CD8-positive, alpha-beta memory T cell (primary cell): ENCODE data around the gene RPS6KL1. TPM values are rescaled to one million over a fixed set of nuclear protein-coding genes. Genes with fewer than 3 reads are reported as not detected.

Experiments
- CTCF ChIA-PET: fragments of 350-600 bp; sonication (Branson Sonifier 250); formaldehyde crosslinking; loops from one replicate; lab custom pipeline; 2021; ENCODE audit warnings: antibody characterized with exemption; lab: Charles Lee
- POLR2A ChIA-PET: fragments of 350-600 bp; sonication (Branson Sonifier 250); formaldehyde crosslinking; loops from one replicate; lab custom pipeline; 2021; ENCODE audit warnings: antibody characterized with exemption; lab: Charles Lee
- DNase-seq, 5 donors: peaks; one replicate each; pipeline versions ENCODE4 v3.0.0 to v3.0.0-alpha.2; 2020 to 2022; ENCODE audit warnings: mixed read lengths in 1 of 5
- H3K27ac ChIP-seq: one replicate; pipeline ENCODE4 v1.7.0; 2013; ENCODE audit warnings: low read depth, mild to moderate bottlenecking, low read length, moderate library complexity
- H3K27me3 ChIP-seq: 2 replicates; pipeline ENCODE4 v1.7.0; 2013; ENCODE audit warnings: low read length, mild to moderate bottlenecking; ENCODE audit not compliant: insufficient read depth, poor library complexity, severe bottlenecking
- H3K36me3 ChIP-seq: 2 replicates; pipeline ENCODE4 v1.7.0; 2013; ENCODE audit warnings: mild to moderate bottlenecking, low read length, moderate library complexity; ENCODE audit not compliant: insufficient read depth
- H3K4me1 ChIP-seq: 2 replicates; pipeline ENCODE4 v1.7.0; 2013; ENCODE audit warnings: mild to moderate bottlenecking, low read length, moderate library complexity; ENCODE audit not compliant: insufficient read depth
- H3K4me3 ChIP-seq: 2 replicates; pipeline ENCODE4 v1.7.0; 2013; ENCODE audit warnings: mild to moderate bottlenecking, low read length
- H3K9me3 ChIP-seq: 2 replicates; pipeline ENCODE4 v1.7.0; 2013; ENCODE audit warnings: mild to moderate bottlenecking, low read length
- H3K27ac Mint-ChIP-seq, 8 donors: one replicate each; pipeline ENCODE4 v1.8.0; 2020 to 2021; ENCODE audit warnings: mixed read lengths in 8 of 8, mild to moderate bottlenecking in 6 of 8, inconsistent platforms in 3 of 8, moderate library complexity in 3 of 8
- H3K27me3 Mint-ChIP-seq, 2 donors: one replicate each; pipeline ENCODE4 v1.8.0; 2020 to 2021; ENCODE audit warnings: mixed read lengths in 2 of 2, mild to moderate bottlenecking in 1 of 2, moderate library complexity in 1 of 2
- H3K36me3 Mint-ChIP-seq, 3 donors: one replicate each; pipeline ENCODE4 v1.8.0; 2020 to 2021; ENCODE audit warnings: mixed read lengths in 3 of 3, inconsistent platforms in 1 of 3, mild to moderate bottlenecking in 1 of 3
- H3K4me1 Mint-ChIP-seq, 3 donors: one replicate each; pipeline ENCODE4 v1.8.0; 2020 to 2021; ENCODE audit warnings: mixed read lengths in 3 of 3, inconsistent platforms in 1 of 3, mild to moderate bottlenecking in 1 of 3
- H3K4me3 Mint-ChIP-seq, 7 donors: one replicate each; pipeline ENCODE4 v1.8.0; 2020 to 2021; ENCODE audit warnings: mixed read lengths in 7 of 7, mild to moderate bottlenecking in 6 of 7, moderate library complexity in 4 of 7, inconsistent platforms in 2 of 7
- H3K9me3 Mint-ChIP-seq, 5 donors: one replicate each; pipeline ENCODE4 v1.8.0; 2020 to 2022; ENCODE audit warnings: mixed read lengths in 5 of 5, mild to moderate bottlenecking in 3 of 5, moderate library complexity in 2 of 5, inconsistent platforms in 1 of 5
- polyA plus RNA-seq: library from polyadenylated mRNA; unstranded; fragments of 300-500 nt; fragmentation: Illumina TruSeq; gene quantifications from one replicate; pipeline ENCODE4 v1.2.3, GENCODE V29; 2021
- total RNA-seq, 2 experiments: library from RNA; stranded (reverse); gene quantifications; one replicate each; pipeline ENCODE4 v1.2.3, GENCODE V29; 2021

The RPS6KL1 gene
- total and polyA plus RNA-seq, 3 experiments from 2014 or later: 4.8 to 5.0 TPM; not detected in 1

DNA sequence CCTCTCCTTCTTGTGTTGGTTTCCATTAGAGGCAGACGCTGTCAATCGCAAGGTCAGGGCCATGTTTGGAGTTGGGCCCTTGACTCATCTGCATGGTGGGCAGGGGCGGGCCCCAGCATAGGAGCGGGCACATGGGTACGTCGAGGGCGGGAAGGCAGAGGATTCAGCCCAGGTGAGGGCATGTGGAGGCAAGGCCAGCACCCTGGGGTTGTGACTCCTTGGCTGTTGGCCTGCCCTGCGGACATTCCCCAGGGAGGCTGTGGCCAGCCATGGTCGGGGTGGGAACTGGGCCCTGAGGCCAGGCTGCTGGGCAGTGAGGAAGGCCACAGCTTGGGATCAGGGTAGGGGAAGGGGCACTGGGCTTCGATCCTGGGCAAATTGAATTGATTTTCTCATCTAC, 10.3 kb downstream of the RPS6KL1 start:
- Mint-ChIP-seq H3K27ac (no peak overlapping the region), H3K9me3 (no peaks in the 10 kb centered on the region), H3K4me3 (no peak overlapping the region), H3K4me1 (no peaks in the 10 kb centered on the region), H3K36me3 (no peaks in the 10 kb centered on the region), H3K27me3 (no peaks in the 10 kb centered on the region)
- Histone ChIP-seq H3K9me3 (no peaks in the 10 kb centered on the region), H3K27ac (no peak overlapping the region), H3K4me1 (no peaks in the 10 kb centered on the region), H3K27me3 (no peaks in the 10 kb centered on the region), H3K4me3 (no peak overlapping the region), H3K36me3 (no peaks in the 10 kb centered on the region)
- no peak for DNase-seq
- CTCF ChIA-PET: interaction anchor here (1.5 to 10.6 kb wide), 2 partner anchors 54 to 175 kb away, joined by 3 to 334 read pairs; no protein-coding TSS in a partner anchor
- POLR2A ChIA-PET: no interaction called here

DNA sequence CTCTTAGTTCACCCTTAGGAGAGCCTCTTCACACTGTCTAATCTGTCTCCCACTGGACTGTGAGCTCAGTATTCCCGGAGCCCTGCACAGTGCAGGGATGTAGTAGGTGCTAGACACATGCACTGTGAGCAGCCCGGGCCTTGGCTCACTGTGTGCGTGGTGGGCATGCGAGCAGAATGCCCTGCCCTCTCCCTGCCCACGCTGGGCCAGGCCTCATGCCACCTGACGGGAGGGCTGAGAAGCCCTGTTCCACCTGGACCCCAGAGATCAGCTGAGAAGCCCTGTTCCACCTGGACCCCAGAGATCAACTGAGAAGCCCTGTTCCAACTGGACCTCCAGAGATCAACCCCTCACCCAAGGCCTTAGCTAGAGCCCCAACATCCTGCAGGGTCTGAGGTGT, 10.9 kb downstream of the RPS6KL1 start:
- CTCF ChIA-PET: interaction anchor here (1.5 to 10.6 kb wide), 3 partner anchors 10 to 176 kb away, joined by 3 to 334 read pairs (median 3); partner anchors contain the start of gene RPS6KL1
- no peak overlapping the region for H3K27ac Mint-ChIP-seq

DNA sequence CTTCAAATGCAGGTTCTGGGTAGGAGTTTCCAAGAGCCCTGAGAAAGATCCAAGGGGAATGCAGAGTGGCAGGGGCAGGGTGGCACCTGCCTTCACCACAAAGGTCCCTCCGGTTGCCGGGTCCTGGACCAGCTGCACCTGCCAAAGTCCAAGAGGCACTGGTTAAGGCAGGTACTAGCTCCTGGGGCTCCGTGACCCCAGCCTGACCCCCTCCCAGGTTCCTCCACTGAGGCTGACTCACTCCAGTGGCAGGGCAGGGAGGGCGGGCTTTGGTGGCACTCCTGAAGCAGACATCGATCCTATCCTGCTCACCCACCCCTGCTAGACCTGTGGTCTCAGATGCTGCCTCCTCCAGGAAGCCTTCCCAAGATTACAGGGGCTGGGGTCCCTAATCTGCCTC, 11.4 kb downstream of the RPS6KL1 start:
- H3K4me3 ChIP-seq: no peak overlapping the region
- no peak overlapping the region for H3K4me3 Mint-ChIP-seq
- no peaks in the 10 kb centered on the region for H3K36me3 ChIP-seq
- ChIA-PET CTCF (interaction anchor here (1.5 to 10.6 kb wide), 3 partner anchors 11 to 176 kb away, joined by 3 to 334 read pairs (median 3); partner anchors contain the start of gene RPS6KL1), POLR2A (no interaction called here)
- no peaks in the 10 kb centered on the region for H3K36me3 Mint-ChIP-seq
- no peak for DNase-seq
- H3K27ac Mint-ChIP-seq: peak overlapping the region in 2 of 8 donors; percentile 41 to 51
- no peaks in the 10 kb centered on the region for H3K4me1 ChIP-seq
- no peaks in the 10 kb centered on the region for H3K9me3 Mint-ChIP-seq
- no peak overlapping the region for H3K27ac ChIP-seq
- no peaks in the 10 kb centered on the region for H3K27me3 ChIP-seq
- peaks cover 0 to 2% (median 0%) of the 10 kb centered on the region in 3 donors for H3K4me1 Mint-ChIP-seq
- H3K27me3 Mint-ChIP-seq: no peaks in the 10 kb centered on the region
- H3K9me3 ChIP-seq: no peaks in the 10 kb centered on the region

More for the DNA sequence above, 10.9 kb downstream of the RPS6KL1 start:
- Histone ChIP-seq H3K27ac (no peak overlapping the region), H3K4me1 (no peaks in the 10 kb centered on the region), H3K4me3 (no peak overlapping the region), H3K9me3 (no peaks in the 10 kb centered on the region), H3K36me3 (no peaks in the 10 kb centered on the region), H3K27me3 (no peaks in the 10 kb centered on the region)
- H3K9me3 Mint-ChIP-seq: no peaks in the 10 kb centered on the region
- no peaks in the 10 kb centered on the region for H3K36me3 Mint-ChIP-seq
- POLR2A ChIA-PET: no interaction called here
- no peaks in the 10 kb centered on the region for H3K27me3 Mint-ChIP-seq
- peaks cover 0 to 2% (median 0%) of the 10 kb centered on the region in 3 donors for H3K4me1 Mint-ChIP-seq
- no peak for DNase-seq
- H3K4me3 Mint-ChIP-seq: no peak overlapping the region

DNA sequence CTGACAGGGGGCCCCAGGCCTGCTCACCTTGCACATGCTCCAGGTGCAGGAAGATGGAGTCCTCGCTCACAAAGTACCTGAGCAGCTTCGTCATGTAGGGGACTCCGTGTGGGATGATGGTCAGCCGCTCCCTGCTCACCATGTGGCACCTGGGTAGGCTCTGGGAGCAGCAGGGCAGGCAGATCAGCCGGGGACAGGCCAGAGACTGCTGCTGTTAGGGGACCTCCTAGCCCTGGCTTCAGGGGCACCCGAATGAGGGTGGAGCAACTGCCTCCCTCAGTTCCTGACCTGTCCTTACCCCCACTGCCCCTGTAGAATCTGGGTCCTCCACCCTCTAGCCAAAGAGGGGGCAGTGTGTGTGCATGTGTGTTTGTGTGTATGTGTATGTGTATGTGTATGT, 11.8 kb downstream of the RPS6KL1 start:
- H3K27ac ChIP-seq: no peak overlapping the region
- CTCF ChIA-PET: interaction anchor here (1.5 to 10.6 kb wide), 2 partner anchors 11 to 52 kb away, joined by 3 to 334 read pairs; partner anchors contain the start of gene RPS6KL1
- H3K27me3 ChIP-seq: no peaks in the 10 kb centered on the region
- H3K4me1 Mint-ChIP-seq: peaks cover 0 to 2% (median 0%) of the 10 kb centered on the region in 3 donors
- H3K4me1 ChIP-seq: no peaks in the 10 kb centered on the region
- H3K9me3 ChIP-seq: no peaks in the 10 kb centered on the region
- no peaks in the 10 kb centered on the region for H3K36me3 Mint-ChIP-seq
- H3K9me3 Mint-ChIP-seq: no peaks in the 10 kb centered on the region
- POLR2A ChIA-PET: interaction anchor here (0.7 kb wide), 1 partner anchor 86 kb away, joined by 6 read pairs; no protein-coding TSS in a partner anchor
- H3K4me3 ChIP-seq: no peak overlapping the region
- no peaks in the 10 kb centered on the region for H3K27me3 Mint-ChIP-seq
- no peak for DNase-seq
- peak overlapping the region in 2 of 8 donors; percentile 41 to 51 for H3K27ac Mint-ChIP-seq
- H3K36me3 ChIP-seq: no peaks in the 10 kb centered on the region
- no peak overlapping the region for H3K4me3 Mint-ChIP-seq

DNA sequence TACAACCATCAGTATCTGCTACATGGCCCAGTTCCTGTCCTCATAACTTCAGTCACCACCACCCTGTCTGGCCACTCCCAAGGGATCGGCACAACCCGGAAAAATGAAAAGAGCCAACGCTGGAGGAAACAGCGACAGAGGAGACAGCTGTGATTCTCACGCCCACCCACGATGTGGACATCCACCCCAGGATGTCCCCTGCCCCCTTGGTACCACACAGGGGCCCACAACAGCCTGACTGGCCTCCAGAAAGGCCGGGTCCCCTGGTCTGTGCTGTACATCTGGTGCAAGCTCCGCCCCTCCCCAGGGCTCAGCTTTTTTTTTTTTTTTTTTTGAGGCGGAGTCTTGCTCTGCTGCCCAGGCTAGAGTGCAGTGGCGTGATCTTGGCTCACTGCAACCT, 12.5 kb downstream of the RPS6KL1 start:
- no peaks in the 10 kb centered on the region for H3K27me3 Mint-ChIP-seq
- H3K4me1 Mint-ChIP-seq: peaks cover 3 to 5% (median 4%) of the 10 kb centered on the region in 3 donors
- POLR2A ChIA-PET: interaction anchor here (0.7 kb wide), 2 partner anchors 85 to 133 kb away, joined by 5 to 6 read pairs; no protein-coding TSS in a partner anchor
- no peak overlapping the region for H3K4me3 ChIP-seq
- H3K27me3 ChIP-seq: no peaks in the 10 kb centered on the region
- H3K36me3 ChIP-seq: no peaks in the 10 kb centered on the region
- no peaks in the 10 kb centered on the region for H3K9me3 ChIP-seq
- CTCF ChIA-PET: interaction anchor here (10.6 kb wide), 1 partner anchor 52 kb away, joined by 334 read pairs; no protein-coding TSS in a partner anchor
- H3K27ac ChIP-seq: no peak overlapping the region
- peaks cover 0 to 3% (median 0%) of the 10 kb centered on the region in 3 donors for H3K36me3 Mint-ChIP-seq
- no peaks in the 10 kb centered on the region for H3K4me1 ChIP-seq
- no peak overlapping the region for H3K4me3 Mint-ChIP-seq
- H3K9me3 Mint-ChIP-seq: no peaks in the 10 kb centered on the region
- H3K27ac Mint-ChIP-seq: peak overlapping the region in 3 of 8 donors; percentile 36 to 77 (median 47)
- DNase-seq: no peak

DNA sequence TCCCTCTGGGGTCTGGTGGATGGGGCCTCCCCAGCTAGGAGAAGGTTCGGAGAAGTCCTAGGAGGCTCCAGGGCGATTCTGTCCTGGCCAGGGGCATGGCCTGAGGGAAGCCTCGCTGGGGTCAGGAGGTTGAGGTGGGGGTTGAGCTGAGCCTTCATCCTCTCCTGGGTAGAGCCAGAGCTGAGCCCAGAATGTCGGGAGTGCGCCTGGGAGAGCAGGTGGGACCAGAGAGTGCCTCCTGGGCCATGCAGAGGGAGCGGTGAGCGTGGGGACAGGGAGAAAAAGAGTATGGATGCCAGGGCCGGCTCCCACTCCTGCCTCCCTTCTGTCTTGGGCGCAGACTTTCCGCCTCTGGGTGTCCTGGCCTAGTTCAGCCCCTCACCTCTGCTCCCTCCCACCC, 13.1 kb downstream of the RPS6KL1 start:
- no peaks in the 10 kb centered on the region for H3K27me3 ChIP-seq
- Mint-ChIP-seq H3K9me3 (no peaks in the 10 kb centered on the region), H3K27me3 (no peaks in the 10 kb centered on the region), H3K36me3 (peaks cover 0 to 5% (median 0%) of the 10 kb centered on the region in 3 donors), H3K4me3 (no peak overlapping the region), H3K4me1 (peaks cover 5 to 7% (median 5%) of the 10 kb centered on the region in 3 donors), H3K27ac (no peak overlapping the region)
- no peak overlapping the region for H3K4me3 ChIP-seq
- H3K27ac ChIP-seq: no peak overlapping the region
- no peaks in the 10 kb centered on the region for H3K36me3 ChIP-seq
- CTCF ChIA-PET: interaction anchor here (10.6 kb wide), 1 partner anchor 51 kb away, joined by 334 read pairs; no protein-coding TSS in a partner anchor
- no peaks in the 10 kb centered on the region for H3K9me3 ChIP-seq
- H3K4me1 ChIP-seq: no peaks in the 10 kb centered on the region
- POLR2A ChIA-PET: no interaction called here
- no peak for DNase-seq

DNA sequence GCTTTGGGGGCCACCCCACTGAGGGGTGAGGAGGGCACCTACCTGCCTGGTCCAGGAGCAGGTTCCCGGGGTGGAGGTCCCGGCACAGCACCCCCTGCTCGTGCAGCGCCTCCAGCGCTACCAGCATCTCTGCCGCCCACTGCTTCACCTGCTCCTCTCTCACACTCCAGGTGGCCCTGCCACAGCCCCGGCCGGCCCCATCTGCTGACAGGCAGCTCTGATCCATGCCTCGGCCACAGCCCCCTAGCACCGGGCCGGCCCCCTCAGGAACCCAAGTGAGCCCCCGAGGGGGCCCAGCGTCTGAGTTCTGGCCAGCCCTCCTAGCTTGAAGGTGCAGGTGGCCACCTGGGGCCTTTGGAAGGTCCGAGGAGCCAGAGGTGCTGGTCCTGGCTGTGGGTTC, 13.6 kb downstream of the RPS6KL1 start:
- ChIA-PET POLR2A (no interaction called here), CTCF (interaction anchor here (10.6 kb wide), 1 partner anchor 50 kb away, joined by 334 read pairs; no protein-coding TSS in a partner anchor)
- no peak overlapping the region for H3K27ac Mint-ChIP-seq
- no peaks in the 10 kb centered on the region for H3K27me3 Mint-ChIP-seq
- H3K4me3 Mint-ChIP-seq: no peak overlapping the region
- no peak overlapping the region for H3K4me3 ChIP-seq
- no peaks in the 10 kb centered on the region for H3K27me3 ChIP-seq
- H3K36me3 Mint-ChIP-seq: peaks cover 0 to 8% (median under 1%) of the 10 kb centered on the region in 3 donors
- no peaks in the 10 kb centered on the region for H3K4me1 ChIP-seq
- H3K36me3 ChIP-seq: no peaks in the 10 kb centered on the region
- H3K9me3 Mint-ChIP-seq: no peaks in the 10 kb centered on the region
- DNase-seq: no peak
- H3K27ac ChIP-seq: no peak overlapping the region
- peaks cover 5 to 8% (median 5%) of the 10 kb centered on the region in 3 donors for H3K4me1 Mint-ChIP-seq
- H3K9me3 ChIP-seq: no peaks in the 10 kb centered on the region

DNA sequence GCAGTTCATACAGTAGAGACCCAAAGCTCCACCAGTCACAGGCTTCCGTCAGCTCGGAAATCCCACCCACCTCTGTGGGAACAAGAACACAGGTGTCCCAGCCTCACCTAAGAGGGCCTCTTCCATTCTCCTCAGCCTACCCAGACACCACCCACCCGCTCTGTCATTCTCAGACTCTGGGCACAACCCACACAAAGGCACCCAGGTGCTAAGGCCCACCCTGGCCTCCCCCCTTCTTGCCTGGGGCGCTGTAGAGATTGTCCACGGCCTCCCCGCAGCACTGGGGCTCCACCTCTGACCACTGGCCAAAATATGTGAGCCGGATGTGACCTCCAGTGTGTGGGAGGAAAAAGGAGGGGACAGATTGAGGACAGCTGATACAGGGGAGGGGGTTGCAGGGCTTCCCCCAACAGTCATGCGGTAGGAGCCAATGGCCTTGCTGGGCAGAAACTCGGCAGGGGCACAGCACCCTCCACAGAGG, 14.2 kb downstream of the RPS6KL1 start:
- Mint-ChIP-seq H3K27me3 (no peaks in the 10 kb centered on the region), H3K27ac (peak overlapping the region in 2 of 8 donors; percentile 23 to 36), H3K4me3 (no peak overlapping the region), H3K9me3 (no peaks in the 10 kb centered on the region), H3K4me1 (peaks cover 5 to 8% (median 8%) of the 10 kb centered on the region in 3 donors), H3K36me3 (peaks cover 0 to 13% (median 2%) of the 10 kb centered on the region in 3 donors)
- Histone ChIP-seq H3K27me3 (no peaks in the 10 kb centered on the region), H3K4me1 (no peaks in the 10 kb centered on the region), H3K4me3 (no peak overlapping the region), H3K9me3 (no peaks in the 10 kb centered on the region), H3K36me3 (no peaks in the 10 kb centered on the region), H3K27ac (no peak overlapping the region)
- no peak for DNase-seq
- ChIA-PET CTCF (interaction anchor here (0.8 to 10.6 kb wide), 3 partner anchors 30 to 179 kb away, joined by 5 to 334 read pairs (median 84); partner anchors contain the start of genes DLST and PROX2), POLR2A (no interaction called here)
